H1 (cell line): ENCODE measurements around the gene TBC1D16.

Source experiments
- CTCF ChIP-seq, 3 experiments: IDR thresholded peaks; 1 replicate in 2 of 3; 2 replicates in 1 of 3; pipeline versions ENCODE4 v1.5.1 to v1.6.1; 2011; ENCODE audit warnings: low read length in 3 of 3, mild to moderate bottlenecking in 3 of 3, inconsistent platforms in 2 of 3, low read depth in 1 of 3, moderate library complexity in 1 of 3; ENCODE audit not compliant: insufficient read depth in 1 of 3; ENCODE audit errors: control extremely low read depth in 1 of 3
- GABPA ChIP-seq: IDR thresholded peaks from 2 replicates; pipeline ENCODE4 v1.6.1; 2011; ENCODE audit warnings: mild to moderate bottlenecking, low read length, moderate library complexity, borderline replicate concordance; ENCODE audit not compliant: insufficient read depth
- KDM1A ChIP-seq: fragments of 200-600, 300-600 bp; sonication (generic); IDR thresholded peaks from 2 replicates; pipeline ENCODE4 v1.7.1; 2016; ENCODE audit warnings: mild to moderate bottlenecking, low read length, borderline replicate concordance
- POLR2A ChIP-seq, 2 experiments: IDR thresholded peaks; 1 replicate in 1 of 2; 2 replicates in 1 of 2; pipeline ENCODE4 v1.6.1; 2011; ENCODE audit warnings: low read depth in 2 of 2, low read length in 2 of 2, mild to moderate bottlenecking in 2 of 2; ENCODE audit errors: control extremely low read depth in 1 of 2
- RBBP5 ChIP-seq: IDR thresholded peaks from 2 replicates; pipeline ENCODE4 v1.7.1; 2012; ENCODE audit warnings: low read depth, mild to moderate bottlenecking, inconsistent platforms, low read length, moderate library complexity, borderline replicate concordance
- SIN3A ChIP-seq, 2 experiments: IDR thresholded peaks in 1 of 2; conservative IDR thresholded peaks in 1 of 2; 2 replicates each; pipeline ENCODE4 v1.6.1; 2011 to 2012; ENCODE audit warnings: low read length in 2 of 2, improper control_type of control experiment in 1 of 2, low read depth in 1 of 2, mild to moderate bottlenecking in 1 of 2

DNA sequence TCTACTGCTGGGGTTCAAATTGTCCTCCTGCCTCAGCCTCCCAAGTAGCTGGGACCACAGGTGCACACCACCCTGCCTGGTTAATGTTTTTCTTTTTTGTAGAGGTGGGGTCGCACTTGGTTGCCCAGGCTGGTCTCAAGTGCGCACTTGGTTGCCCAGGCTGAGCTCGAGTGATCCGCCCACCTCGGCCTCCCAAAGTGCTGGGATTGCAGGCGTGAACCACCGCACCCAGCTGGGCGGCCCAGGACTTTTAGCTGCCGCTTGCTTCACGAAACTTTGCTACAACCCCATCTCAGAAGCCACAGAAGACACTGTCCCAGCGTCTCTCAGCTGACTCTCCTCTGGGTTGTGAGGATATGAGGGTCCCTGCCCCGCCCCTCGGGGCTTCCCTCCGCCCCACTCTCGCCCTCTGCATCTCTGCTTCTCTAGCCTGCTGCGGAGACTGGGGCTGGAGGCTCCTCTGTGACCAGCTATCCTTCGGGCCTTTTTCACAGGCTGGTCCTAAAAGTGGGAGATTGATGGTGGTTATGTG lies 147.6 kb downstream of the TBC1D16 start:
- TF ChIP-seq GABPA = no peak
- no peak for TF ChIP-seq RBBP5
- no peak for TF ChIP-seq POLR2A (IDR thresholded peaks at IDR 0.05; ENCODE audit: control extremely low read depth in 1 of 2, low read depth in 2 of 2, low read length in 2 of 2)
- TF ChIP-seq CTCF (IDR thresholded peaks at IDR 0.05; ENCODE audit: control extremely low read depth in 1 of 3, insufficient read depth in 1 of 3, low read depth in 1 of 3, low read length in 3 of 3) = no peak
- no peak for TF ChIP-seq SIN3A (conservative IDR thresholded peaks at IDR 0.05 in 1 of 2, IDR thresholded peaks at IDR 0.05 in 1 of 2; ENCODE audit: low read depth in 1 of 2, low read length in 2 of 2)
- no peak for TF ChIP-seq KDM1A
